HG03378 (cell line): ENCODE results near the gene SH3BP5L.
"Not testable (repeated sequence)": the region's sequence is repeated elsewhere in the genome, so short reads cannot be mapped to it uniquely, and the experiment has no call there.

Source experiments
- ATAC-seq: cut with Tn5 transposase; IDR thresholded peaks from one replicate; pipeline ENCODE4 v1.9.1; 2021; ENCODE audit warnings: mild to moderate bottlenecking, moderate library complexity; ENCODE audit not compliant: unreplicated experiment

The SH3BP5L gene

GRCh38 chr1:248830718-248831017 is 5.0 kb upstream of the SH3BP5L start:
- ATAC-seq, result not testable (repeated sequence)

GRCh38 chr1:248828845-248829244 is 3.1 kb upstream of the SH3BP5L start:
- ATAC-seq, result no peak

DNA sequence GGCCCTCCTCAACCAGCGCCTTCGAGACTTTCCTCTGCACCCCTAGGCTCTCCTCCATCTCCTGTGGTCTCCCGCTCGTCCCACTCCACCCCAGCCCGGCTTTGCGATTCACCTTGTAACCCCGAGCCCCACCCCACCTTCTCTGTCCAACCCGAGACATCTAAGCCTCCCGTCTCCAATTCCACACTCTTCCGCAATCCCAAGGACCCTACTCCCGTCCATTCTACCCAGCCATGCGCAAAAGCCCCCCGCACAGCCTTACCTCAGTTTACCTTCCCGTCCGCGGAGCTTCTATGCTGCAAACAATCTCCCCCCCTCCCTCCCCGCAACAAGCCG is 174 bp downstream of the SH3BP5L start:
- no peak for ATAC-seq

DNA sequence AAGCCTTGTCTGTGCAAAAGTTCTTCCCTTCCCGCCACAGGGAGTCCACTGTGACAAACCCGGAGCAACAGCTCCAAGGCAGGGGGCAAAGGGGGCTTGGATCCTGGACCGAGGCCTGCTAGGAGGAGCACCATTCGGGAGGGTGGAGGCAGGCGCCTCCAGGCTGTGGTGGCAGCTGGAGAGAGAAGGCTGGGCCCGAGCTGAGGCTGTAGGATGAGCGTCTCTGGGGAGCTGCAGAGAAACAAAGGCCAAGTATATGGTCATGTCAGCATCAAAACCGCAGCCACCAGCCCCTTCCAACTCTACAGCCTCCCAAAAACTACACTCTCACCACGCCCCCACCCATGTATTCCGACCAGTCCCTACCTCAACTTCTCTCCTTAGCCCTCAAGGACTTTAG is 579 bp downstream of the SH3BP5L start:
- no peak for ATAC-seq

- ATAC-seq, result no peak
These were observed 1.0 kb downstream of the SH3BP5L start for GRCh38 chr1:248824701-248825100.

- ATAC-seq, result no peak
These were observed 1.4 kb downstream of the SH3BP5L start for GRCh38 chr1:248824301-248824700.

GRCh38 chr1:248823517-248824001 is 2.2 kb downstream of the SH3BP5L start:
- no peak for ATAC-seq

GRCh38 chr1:248822148-248823032 is 3.3 kb downstream of the SH3BP5L start:
- ATAC-seq, result peak; percentile 46

DNA sequence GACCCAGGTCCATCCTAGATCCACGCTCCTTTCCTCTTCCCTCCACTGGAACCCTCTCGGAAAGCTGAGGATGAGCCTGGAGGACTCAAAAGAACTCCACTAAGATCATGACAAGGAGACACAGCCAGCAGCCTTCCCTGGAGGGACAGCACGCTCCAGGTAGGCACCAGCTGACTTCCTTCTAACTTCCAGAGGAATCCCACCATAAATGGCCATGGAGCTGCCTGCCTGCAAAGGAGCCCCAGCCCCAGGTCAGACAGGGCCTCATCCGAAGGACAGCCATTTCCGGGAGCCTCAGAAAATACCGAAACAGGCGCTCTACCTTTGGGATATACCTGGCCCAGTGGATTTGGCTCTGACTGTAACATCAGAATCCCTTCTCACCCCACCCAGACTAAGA is 4.1 kb downstream of the SH3BP5L start:
- ATAC-seq, result no peak

DNA sequence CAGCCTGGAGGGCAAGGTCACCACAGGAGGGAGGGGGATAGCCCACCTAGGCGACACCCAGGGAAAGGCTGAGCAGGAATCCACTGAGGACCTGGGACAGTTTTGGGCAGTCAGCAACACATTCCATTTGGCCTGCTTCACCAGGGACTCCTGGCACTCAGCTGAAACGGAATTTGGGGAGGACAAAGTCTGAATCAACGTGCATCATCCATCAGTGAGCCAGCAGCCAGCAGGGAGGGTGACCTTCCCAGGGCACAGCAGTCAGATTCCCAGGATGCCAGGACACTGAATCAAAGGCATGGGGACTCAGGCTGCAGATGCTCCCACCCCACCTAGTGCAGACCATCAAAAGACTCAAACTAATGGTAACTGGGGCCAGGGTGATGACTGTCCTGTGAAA is 4.6 kb downstream of the SH3BP5L start:
- no peak for ATAC-seq

DNA sequence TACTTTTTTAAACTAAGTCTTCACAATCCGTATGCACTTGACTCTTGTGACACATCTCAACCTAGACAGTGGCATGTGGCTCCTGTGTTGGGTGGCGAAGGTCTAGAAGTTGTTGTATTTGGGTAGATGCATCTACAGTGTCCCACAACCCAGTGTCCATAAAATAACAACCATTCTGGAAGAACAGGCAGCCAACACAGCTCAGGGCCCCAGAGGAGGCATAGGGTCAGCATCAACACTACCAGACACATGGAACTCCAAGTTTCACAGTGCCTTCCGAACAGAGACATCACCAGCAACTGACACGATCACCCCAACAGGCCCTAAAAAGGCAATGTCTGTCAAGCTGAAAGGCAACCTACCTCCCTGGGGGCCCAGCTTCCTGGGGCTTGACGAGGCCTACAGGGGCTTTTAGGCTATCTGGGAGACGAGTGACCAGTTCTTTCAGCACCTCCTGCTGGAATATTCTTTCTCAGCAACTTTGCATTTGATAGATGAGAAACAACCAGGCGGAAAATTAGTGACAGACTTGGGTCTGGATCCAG is 5.6 kb downstream of the SH3BP5L start:
- ATAC-seq, result no peak

GRCh38 chr1:248818505-248819374 is 7.0 kb downstream of the SH3BP5L start:
- ATAC-seq, result no peak

DNA sequence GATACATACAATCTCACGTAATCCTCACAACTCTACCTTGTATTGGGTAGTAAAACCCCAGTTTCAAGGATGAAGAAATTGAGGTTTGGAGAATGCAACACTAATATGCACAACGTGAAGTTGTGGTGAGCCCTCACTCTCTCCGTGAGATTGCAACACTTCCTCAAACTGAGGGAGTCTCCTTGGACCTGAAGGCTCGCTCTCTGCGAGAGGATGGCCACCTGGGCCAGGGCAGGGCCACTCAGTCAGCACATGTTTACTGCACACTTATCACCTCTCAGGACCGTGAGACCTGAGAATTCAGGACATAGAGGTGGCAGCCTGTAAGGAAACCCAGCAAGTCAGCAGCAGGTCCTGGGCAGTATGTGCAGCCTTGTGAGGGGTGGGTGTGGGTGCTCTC is 8.7 kb downstream of the SH3BP5L start:
- no peak for ATAC-seq

- ATAC-seq, result no peak
These were observed 9.5 kb downstream of the SH3BP5L start for GRCh38 chr1:248816042-248816851.

DNA sequence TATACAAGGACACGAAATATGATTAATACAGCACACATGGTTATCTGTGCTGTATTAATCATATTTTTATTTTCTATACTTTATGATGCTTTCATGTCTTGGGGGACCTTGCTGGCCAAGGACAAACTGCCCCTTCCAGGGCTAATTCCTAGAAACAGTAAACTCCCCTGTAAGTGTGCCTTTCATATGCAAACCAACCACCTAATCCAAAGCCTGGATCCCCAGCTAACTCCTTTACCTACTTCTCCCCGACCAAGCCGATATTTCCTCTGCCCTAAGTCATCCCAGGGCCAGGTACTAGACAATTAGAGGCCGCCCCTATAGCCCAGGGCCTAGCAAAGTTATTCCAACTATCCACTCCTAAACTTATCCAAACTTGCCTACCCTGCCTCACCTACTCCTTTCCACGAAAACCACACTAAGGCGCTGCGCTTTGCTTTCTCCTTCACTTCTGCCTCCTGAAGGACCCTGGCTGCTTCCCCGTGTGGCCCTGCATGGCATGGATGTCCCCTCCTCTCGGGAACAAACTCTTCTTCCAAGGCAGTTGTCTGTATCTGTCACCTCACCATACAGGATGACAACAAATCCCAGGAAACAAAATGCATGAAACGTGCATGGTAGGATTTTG is 10.2 kb downstream of the SH3BP5L start:
- no peak for ATAC-seq

- no peak for ATAC-seq
These were observed 11.4 kb downstream of the SH3BP5L start for GRCh38 chr1:248814351-248814750.

GRCh38 chr1:248813546-248813945 is 12.2 kb downstream of the SH3BP5L start:
- no peak for ATAC-seq

DNA sequence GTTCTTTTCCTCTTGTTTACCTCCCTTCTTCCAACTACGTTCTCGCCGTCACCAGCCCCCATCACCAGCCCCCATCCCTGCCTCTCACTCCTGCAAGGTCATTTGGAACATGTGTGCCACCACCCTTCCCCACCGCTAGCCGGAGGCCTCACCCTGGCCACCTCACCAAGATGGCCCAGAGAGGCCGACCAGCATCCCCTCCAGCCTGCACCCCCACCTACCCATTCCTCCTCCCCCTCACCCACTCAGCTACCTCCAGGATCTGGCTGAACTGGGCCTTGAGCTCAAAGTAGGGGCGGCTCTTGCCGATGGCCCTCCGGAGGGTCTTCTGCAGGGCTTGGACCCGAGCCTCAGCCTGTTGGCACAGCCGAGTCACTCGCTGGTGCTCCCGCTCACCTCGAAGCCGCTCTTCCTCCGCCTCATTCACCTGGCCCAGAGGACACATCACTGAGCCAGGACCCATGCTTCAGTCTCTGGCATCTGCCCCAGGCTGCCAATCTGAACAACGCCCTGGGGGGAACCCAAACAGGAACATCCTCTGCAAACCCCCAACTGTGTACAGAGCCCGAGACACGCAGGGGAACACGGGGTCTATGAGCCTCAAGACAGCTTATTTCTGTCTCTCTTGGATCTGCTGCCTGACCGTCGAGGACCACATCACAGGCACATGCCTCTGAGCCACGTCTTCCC is 12.8 kb downstream of the SH3BP5L start:
- ATAC-seq, result no peak

- no peak for ATAC-seq
These were observed 13.9 kb downstream of the SH3BP5L start for GRCh38 chr1:248811514-248812490.
